Stromal cell of bone marrow (primary cell): ENCODE data around the gene PPP2R2B.

Experiments
- DNase-seq: peaks from one replicate; pipeline ENCODE4 v3.0.0-alpha.2; 2012; ENCODE audit warnings: low read depth

Gene PPP2R2B

GRCh38 chr5:146878476-146879172 is at the start of gene PPP2R2B:
Gene PPP2R2B, minus strand, starts transcription at chr5:146878757.
- no peak for DNase-seq

GRCh38 chr5:146924132-146924531 is 45.6 kb upstream of the PPP2R2B start:
- no peak for DNase-seq

GRCh38 chr5:146921225-146921624 is 42.7 kb upstream of the PPP2R2B start:
- DNase-seq = no peak

DNA sequence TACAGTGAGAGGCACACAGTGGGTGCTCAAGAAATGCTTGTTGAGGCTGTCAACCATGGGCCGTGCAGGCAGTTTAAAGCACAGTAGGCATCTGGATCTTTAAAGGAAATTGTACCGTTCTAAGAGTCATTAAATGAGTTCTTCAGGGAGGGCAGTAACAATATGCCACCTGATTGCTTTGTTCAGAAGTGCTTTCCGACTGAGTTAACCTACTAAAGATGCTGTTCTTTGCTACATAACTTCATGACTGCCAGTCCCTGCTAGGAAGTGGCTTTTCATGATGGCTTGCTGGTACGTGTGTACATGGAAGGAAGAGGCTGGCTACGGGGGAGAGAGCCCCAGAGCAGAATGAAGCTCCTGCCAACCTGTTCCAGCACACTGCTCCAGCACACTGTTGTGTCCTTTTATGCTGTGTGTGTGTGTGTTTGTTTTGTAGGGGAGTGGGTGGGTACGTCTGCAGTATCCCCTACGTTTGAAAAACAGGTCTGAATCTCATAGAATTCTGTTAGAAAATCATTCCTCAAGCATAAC is 41.9 kb upstream of the PPP2R2B start:
- DNase-seq = no peak

GRCh38 chr5:146919304-146919703 is 40.7 kb upstream of the PPP2R2B start:
- DNase-seq = no peak

DNA sequence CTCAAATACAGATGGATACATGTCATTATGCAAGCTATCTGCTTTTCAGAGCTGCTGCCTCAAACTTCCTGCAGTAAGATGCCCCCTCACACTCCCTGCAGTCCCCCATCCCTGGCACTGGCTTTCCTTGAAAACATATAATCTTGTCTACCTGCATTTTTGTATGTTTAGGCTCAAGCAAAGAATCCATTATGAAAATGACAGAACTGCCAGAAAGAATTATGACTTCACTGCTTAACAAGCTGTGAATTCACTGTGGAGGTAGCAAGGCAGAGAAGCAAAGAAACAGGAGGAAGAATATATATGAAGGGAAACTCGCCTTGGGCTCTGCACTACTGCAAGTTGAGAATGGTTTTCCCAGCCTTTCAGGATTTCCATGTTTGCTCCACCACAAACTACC is 39.4 kb upstream of the PPP2R2B start:
- no peak for DNase-seq

DNA sequence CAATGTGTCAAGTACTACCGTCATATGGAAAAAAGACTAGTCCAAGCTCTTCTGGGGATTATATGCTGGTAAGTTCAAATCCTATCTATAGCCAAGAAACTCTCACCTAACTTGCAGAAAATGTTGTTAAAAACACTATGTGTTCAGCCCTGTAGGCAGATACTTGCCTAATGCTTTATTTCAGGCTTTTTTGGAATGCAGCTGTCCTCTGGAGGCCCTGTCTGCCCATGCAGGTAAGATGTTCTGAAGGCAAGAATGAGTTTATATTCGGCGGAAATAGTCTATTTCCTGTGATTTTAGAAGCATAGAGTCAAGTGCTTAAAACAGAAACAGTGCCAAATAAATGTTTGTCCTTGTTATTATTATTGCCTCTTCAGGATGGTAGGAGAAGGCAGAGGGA is 34.3 kb upstream of the PPP2R2B start:
- no peak for DNase-seq

DNA sequence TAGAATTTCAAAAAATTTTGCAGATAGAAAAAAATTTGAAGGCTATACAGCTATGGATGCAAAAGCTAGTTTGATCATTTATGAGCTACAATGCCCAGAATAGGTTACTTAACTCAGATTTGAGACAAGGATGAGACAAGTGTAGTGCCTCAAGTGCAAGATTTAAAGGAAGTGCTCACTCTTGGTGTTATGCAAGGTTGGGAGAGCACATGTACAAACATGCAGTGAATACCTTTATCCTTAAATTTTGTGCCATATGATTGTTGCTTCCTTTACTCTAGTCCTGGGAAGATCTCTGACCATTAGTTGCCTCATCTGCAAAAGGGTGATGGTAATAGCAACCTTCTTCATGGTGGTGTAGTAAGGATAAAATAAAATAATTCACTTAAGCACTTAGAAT is 31.7 kb upstream of the PPP2R2B start:
- DNase-seq = no peak

DNA sequence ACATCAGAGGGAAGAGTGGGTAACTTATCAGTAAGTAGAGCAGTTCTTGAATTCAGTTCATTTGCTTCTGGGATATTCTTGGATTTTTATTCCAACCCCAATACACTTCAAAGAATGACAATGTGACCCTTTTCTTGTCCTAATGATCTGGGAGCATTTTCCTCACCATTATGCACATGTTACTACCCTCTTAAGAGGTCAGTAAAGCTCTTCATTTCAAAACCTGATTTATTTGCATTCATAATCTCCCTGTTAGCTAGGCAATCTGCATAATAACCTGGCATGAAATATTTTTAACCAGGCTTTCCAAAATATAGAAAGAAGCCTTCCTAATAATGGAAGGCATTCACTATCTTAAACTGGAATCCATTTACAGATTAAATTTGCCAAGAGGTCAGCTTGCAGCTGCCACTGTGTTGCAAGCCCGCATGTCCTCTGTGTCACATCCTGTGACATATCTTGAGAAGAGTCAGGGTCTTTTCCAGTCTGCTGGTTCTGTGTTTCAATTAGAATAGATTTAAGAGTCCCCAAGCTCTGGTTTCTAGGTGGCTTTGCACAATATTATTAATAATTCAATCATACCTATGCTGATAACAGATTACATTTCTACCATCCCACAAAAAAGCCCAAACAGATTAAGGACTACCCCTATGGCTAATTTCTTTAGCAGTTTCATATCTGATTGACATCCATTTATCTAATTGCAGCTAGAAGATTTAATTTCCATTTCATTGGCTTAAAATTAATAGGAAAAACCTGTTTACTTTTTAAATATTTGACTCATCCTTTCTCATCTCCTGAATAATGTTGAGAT is 30.9 kb upstream of the PPP2R2B start:
- DNase-seq = no peak

- no peak for DNase-seq
Measured at GRCh38 chr5:146906803-146907202, 28.2 kb upstream of the PPP2R2B start.

GRCh38 chr5:146904890-146905289 is 26.3 kb upstream of the PPP2R2B start:
- DNase-seq = no peak

GRCh38 chr5:146903789-146904188 is 25.2 kb upstream of the PPP2R2B start:
- no peak for DNase-seq

DNA sequence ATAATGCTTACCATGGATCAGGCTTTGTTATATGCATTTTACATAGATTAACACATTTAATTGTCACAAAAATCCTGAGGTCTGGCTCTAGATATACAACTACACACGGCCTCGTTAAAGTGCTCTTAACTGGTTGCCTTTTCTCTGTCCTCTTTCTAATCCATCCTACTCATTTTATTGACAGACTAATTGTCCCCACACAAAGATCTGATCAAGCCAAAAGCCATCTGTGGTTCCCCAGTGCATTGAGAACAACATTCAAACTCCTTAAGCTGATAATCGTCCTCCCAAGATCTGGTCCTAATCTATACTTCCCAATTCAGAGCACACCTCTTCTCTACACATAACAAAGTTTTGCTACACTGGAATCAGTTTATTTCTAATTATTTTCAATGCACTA is 23.9 kb upstream of the PPP2R2B start:
- no peak for DNase-seq

DNA sequence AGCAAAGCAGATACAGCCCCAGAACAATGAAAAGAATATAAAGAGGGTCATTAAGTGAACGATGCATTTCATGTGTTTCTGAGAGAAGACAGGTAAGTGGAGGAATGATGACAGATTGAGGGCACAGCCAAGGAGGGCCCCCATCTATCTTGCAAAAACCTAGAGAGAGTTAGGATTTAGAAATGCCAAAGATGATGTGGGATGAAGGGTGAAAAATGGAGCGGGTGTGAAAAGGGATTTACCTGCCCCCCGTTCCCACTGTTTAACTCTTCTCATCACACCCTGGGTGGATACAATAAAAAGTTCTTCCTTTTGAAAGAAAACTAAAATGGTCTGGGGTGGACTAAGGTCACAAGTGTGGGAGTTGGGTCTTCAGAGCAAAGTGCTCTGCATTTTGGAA is 18.5 kb upstream of the PPP2R2B start:
- no peak for DNase-seq

GRCh38 chr5:146894753-146895521 is 16.4 kb upstream of the PPP2R2B start:
- no peak for DNase-seq

DNA sequence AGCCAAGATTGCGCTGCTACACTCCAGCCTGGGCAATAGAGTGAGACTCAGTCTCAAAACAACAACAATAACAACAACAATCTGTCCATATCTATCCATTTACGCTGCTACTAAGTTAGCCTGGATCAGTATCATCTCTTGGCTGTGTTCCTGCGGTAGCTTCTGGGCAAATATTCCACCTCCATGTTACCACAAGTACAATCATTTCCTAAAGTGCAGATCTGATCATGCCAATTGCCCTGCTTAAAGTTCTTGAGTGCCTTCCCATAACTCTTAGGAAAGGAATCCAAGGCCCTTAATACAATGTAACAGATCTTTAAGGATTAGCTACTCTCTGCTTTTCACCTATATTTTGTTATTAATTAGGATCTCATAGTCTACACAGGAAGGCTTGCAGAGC is 15.4 kb upstream of the PPP2R2B start:
- DNase-seq = no peak

DNA sequence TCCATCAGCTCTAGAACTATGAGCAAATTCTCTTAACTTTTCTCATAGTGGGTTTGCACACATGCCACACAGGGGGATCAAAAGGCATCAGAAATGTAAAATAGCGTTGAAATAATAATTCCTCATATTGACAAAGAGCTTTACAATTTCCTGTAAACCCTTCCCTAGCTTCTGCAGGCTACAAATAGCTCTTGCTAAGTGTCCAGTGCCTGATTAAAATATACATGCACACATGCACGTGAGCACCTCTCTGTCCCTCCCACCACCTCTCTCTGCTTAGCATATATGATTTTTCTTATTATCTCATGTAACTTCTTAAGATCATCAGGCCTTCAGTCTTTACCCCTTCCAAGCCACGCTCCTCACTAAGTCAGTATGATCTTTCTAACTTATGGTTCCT is 13.7 kb upstream of the PPP2R2B start:
- DNase-seq = no peak

GRCh38 chr5:146891511-146891910 is 13.0 kb upstream of the PPP2R2B start:
- DNase-seq = no peak

DNA sequence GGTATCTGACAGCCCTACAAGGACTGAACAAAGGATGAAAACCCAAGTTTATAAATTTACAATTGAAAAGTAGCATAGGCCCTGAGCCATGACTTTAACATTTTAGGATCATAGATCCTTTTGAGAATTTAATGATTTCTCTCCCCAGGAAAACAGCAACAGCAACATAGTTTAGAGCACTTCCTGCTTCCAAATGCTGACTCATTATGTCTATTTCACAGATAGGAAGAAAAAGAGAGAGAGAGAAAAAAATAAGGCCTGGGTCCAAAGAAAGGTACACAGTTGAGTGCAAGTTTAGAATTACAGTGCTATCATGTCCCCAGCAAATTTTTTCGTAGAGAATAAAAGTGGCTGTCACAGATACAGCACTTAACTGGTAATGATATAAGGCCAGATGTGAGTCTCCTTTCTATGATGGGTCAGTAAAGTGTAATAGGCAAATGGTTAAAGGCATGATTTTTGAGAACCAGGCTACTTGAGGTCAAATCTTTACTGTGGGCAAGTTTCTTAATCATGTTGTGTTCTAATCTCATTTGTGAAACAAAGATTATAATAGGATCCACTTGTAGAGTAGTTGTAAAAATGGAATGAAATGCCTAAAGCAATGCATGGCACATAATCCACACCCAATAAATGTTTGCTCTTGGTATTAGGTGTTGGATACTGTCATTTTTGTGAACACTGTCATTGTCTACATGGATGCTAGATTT is 12.3 kb upstream of the PPP2R2B start:
- no peak for DNase-seq

DNA sequence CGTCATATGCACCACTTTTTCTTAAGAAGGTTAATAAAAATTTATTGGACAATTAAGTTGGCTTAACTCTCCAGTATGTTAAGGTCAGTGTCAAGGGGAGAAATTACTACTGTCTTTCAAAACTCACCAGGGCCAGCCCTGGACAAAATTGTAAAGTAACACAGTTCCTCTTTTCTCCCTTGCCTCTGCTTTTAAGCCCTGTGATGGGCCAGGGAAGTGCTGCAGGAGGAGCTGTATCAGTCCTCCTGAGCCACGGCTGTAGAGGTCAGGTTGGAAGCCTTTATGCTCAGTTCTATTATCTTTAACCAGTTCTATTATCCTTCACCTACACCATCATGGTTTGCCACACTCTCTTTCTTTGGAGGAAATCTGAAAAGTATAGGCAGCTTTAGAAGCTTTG is 11.5 kb upstream of the PPP2R2B start:
- no peak for DNase-seq

GRCh38 chr5:146889169-146889568 is 10.6 kb upstream of the PPP2R2B start:
- no peak for DNase-seq
